CD14-positive monocyte (primary cell): ENCODE results near the gene PAFAH1B1. TPM values are rescaled to one million over a fixed set of nuclear protein-coding genes. Genes with fewer than 3 reads are reported as not detected.

Experiments used
- DNase-seq, 3 donors: peaks; one replicate each; pipeline ENCODE4 v3.0.0-alpha.2; 2011 to 2022
- H2AFZ ChIP-seq: 2 replicates; pipeline ENCODE4 v1.6.0; 2012; ENCODE audit warnings: mild to moderate bottlenecking, low read depth, low read length, inconsistent platforms; ENCODE audit not compliant: insufficient read depth, poor library complexity, severe bottlenecking
- H3K27ac ChIP-seq, 2 donors: 1 replicate in 1 of 2; 2 replicates in 1 of 2; pipeline ENCODE4 v1.5.1; 2012 to 2013; ENCODE audit warnings: low read length in 2 of 2, control low read depth in 1 of 2, inconsistent platforms in 1 of 2, low read depth in 1 of 2, mild to moderate bottlenecking in 1 of 2
- H3K27me3 ChIP-seq, 2 donors: one replicate each; pipeline versions ENCODE4 v1.6.0 to v1.6.1; 2011 to 2013; ENCODE audit warnings: low read length in 2 of 2; ENCODE audit not compliant: control insufficient read depth in 2 of 2, insufficient read depth in 2 of 2
- H3K36me3 ChIP-seq, 2 donors: replicated peaks in 1 of 2; 1 replicate in 1 of 2; 2 replicates in 1 of 2; pipeline versions ENCODE4 v1.5.1 to v1.6.1; 2012 to 2013; ENCODE audit warnings: low read length in 2 of 2, control low read depth in 1 of 2, inconsistent platforms in 1 of 2, mild to moderate bottlenecking in 1 of 2; ENCODE audit not compliant: insufficient read depth in 2 of 2, control insufficient read depth in 1 of 2
- H3K4me1 ChIP-seq, 2 donors: 1 replicate in 1 of 2; 2 replicates in 1 of 2; pipeline versions ENCODE4 v1.5.1 to v1.6.1; 2012 to 2013; ENCODE audit warnings: low read length in 2 of 2, control low read depth in 1 of 2, inconsistent platforms in 1 of 2, mild to moderate bottlenecking in 1 of 2, moderate library complexity in 1 of 2; ENCODE audit not compliant: insufficient read depth in 2 of 2, control insufficient read depth in 1 of 2
- H3K4me2 ChIP-seq: replicated peaks from 2 replicates; pipeline ENCODE3; 2012; ENCODE audit warnings: low read length, moderate library complexity, mild to moderate bottlenecking; ENCODE audit not compliant: poor library complexity, severe bottlenecking; ENCODE audit errors: extremely low read depth
- H3K4me3 ChIP-seq, 3 experiments: fragments of 200-600 bp in 1 of 3; sonication (generic) in 1 of 3; replicated peaks in 1 of 3; 1 replicate in 2 of 3; 2 replicates in 1 of 3; pipeline ENCODE4 v1.5.1; 2011 to 2013; ENCODE audit warnings: low read length in 3 of 3, mild to moderate bottlenecking in 3 of 3, control low read depth in 2 of 3, low read depth in 2 of 3, inconsistent platforms in 1 of 3, moderate library complexity in 1 of 3
- H3K79me2 ChIP-seq: 2 replicates; pipeline ENCODE4 v1.6.0; 2012; ENCODE audit warnings: mild to moderate bottlenecking, control low read depth, inconsistent platforms, low read length, moderate library complexity; ENCODE audit not compliant: insufficient read depth
- H3K9ac ChIP-seq: 2 replicates; pipeline ENCODE4 v1.6.0; 2017; ENCODE audit warnings: low read length, mild to moderate bottlenecking; ENCODE audit not compliant: insufficient read depth, poor library complexity, severe bottlenecking
- H3K9me3 ChIP-seq, 2 donors: replicated peaks in 1 of 2; 1 replicate in 1 of 2; 2 replicates in 1 of 2; pipeline versions ENCODE4 v1.5.1 to v1.6.1; 2012 to 2013; ENCODE audit warnings: low read length in 2 of 2, control low read depth in 1 of 2; ENCODE audit not compliant: control insufficient read depth in 1 of 2, insufficient read depth in 1 of 2
- H4K20me1 ChIP-seq: 2 replicates; pipeline ENCODE4 v1.6.0; 2012; ENCODE audit warnings: mild to moderate bottlenecking, low read length, control low read depth, moderate library complexity; ENCODE audit not compliant: insufficient read depth
- H3K27ac Mint-ChIP-seq, 7 donors: one replicate each; pipeline ENCODE4 v1.8.0; 2020; ENCODE audit warnings: mild to moderate bottlenecking in 7 of 7, mixed read lengths in 7 of 7, moderate library complexity in 6 of 7, inconsistent platforms in 2 of 7
- H3K27me3 Mint-ChIP-seq, 3 donors: one replicate each; pipeline ENCODE4 v1.8.0; 2021 to 2022; ENCODE audit warnings: low read depth in 3 of 3, mild to moderate bottlenecking in 3 of 3, mixed read lengths in 3 of 3, moderate library complexity in 3 of 3, inconsistent platforms in 1 of 3
- H3K36me3 Mint-ChIP-seq, 2 donors: one replicate each; pipeline ENCODE4 v1.8.0; 2020; ENCODE audit warnings: mixed read lengths in 2 of 2, inconsistent platforms in 1 of 2, mild to moderate bottlenecking in 1 of 2
- H3K4me1 Mint-ChIP-seq: one replicate; pipeline ENCODE4 v1.8.0; 2020; ENCODE audit warnings: mild to moderate bottlenecking, mixed read lengths
- H3K4me3 Mint-ChIP-seq, 2 donors: one replicate each; pipeline ENCODE4 v1.8.0; 2020; ENCODE audit warnings: mild to moderate bottlenecking in 2 of 2, mixed read lengths in 2 of 2, moderate library complexity in 1 of 2
- H3K9me3 Mint-ChIP-seq, 7 donors: one replicate each; pipeline ENCODE4 v1.8.0; 2020 to 2022; ENCODE audit warnings: mixed read lengths in 7 of 7, mild to moderate bottlenecking in 6 of 7, moderate library complexity in 6 of 7, inconsistent platforms in 2 of 7
- WGBS: methylation state at CpG from one replicate; pipeline ENCODE4 v1.1.5; 2013; ENCODE audit warnings: missing lambda C conversion rate; ENCODE audit not compliant: insufficient coverage; 5-methylcytosine and 5-hydroxymethylcytosine counted together
- intact Hi-C, 2 donors: fragments of 100-400 bp; cut with micrococcal nuclease; formaldehyde crosslinking; loops; one replicate each; pipeline versions ENCODE4 v1.15.0 to v1.15.1; 2023
- polyA plus RNA-seq, 3 donors: library from polyadenylated mRNA; depleted of rRNA in 1 of 3; unstranded in 2 of 3; stranded (reverse) in 1 of 3; fragments of 300-500 nt in 2 of 3; fragments of >200 nt in 1 of 3; fragmentation: Illumina TruSeq in 2 of 3; gene quantifications; 1 replicate in 2 of 3; 2 replicates in 1 of 3; pipeline ENCODE4 v1.2.3, GENCODE V29; 2012 to 2021
- TF ChIP-seq, protein P1 (sequence below): fragments of 200-600 bp; IDR thresholded peaks from one replicate; pipeline ENCODE4 v1.8.0; 2022; ENCODE audit warnings: antibody characterized with exemption, mild to moderate bottlenecking

PAFAH1B1 gene
- polyA plus RNA-seq, 3 donors: 9.1 to 51.8 (median 17.1) TPM

DNA sequence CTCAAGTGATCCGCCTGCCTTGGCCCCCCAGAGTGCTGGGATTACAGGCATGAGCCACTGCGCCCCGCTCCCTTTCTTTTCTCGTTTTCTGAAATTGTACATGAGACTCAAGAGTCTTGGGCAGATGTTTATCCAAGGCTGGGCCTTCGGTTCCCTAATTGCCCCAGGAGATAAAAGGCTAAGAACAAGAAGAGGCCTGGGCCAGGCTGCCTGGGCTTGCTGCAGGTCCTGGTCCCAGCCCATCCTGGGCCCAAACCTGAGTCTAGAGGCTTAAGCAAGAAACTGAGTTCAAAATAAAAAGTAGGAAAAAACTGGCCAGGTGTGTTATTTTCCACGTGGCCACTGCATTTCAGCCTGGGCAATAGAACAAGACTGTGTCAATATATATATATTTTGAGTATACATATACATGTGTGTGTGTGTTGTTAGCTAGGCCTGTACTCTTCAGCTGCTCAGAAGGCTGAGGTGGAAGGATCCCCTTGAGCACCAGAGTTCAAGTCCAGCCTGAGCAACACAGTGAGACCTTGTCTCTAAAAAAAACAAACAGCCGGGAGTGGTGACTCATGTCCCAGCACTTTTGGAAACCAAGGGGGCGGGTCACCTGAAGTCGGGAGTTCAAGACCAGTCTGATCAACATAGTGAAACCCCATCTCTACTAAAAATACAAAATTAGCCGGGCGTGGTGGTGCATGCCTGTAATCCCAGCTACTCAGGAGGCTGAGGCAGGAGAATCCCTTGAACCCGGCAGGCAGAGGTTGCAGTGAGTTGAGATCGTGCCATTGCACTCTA lies 124.9 kb downstream of the PAFAH1B1 start:
- H3K4me3 Mint-ChIP-seq: no peak overlapping the region
- peak overlapping the region in 1 of 7 donors; percentile 41 for H3K27ac Mint-ChIP-seq
- H3K4me1 Mint-ChIP-seq: peaks cover 6% of the 10 kb centered on the region

DNA sequence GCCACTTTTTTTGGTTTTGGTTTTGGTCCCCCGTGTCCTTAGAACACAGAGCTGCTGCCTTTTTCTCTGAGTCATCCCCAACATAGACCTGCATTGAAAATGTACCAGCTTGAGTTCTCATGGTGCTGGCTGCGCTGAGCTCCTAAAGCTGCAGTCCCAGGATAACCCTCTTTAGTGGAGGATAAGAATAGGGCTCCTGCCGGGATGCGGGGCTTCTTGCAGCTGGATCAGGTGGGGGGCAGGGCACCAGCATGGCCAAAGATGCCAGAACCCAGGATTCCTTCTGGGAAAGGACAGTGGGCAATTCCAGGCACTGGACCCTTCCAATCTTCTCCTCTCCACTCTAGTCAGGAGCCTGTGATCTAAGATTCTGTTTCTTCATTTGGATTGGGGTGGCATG lies 126.4 kb downstream of the PAFAH1B1 start:
- Histone ChIP-seq H3K4me3 (no peak overlapping the region), H3K79me2 (no peaks in the 10 kb centered on the region), H3K9me3 (no peaks in the 10 kb centered on the region), H3K36me3 (no peaks in the 10 kb centered on the region), H3K27ac (no peak overlapping the region), H4K20me1 (no peaks in the 10 kb centered on the region), H3K4me2 (no peak overlapping the region), H3K27me3 (peaks cover 5 to 21% of the 10 kb centered on the region in 2 donors), H3K9ac (no peak overlapping the region), H3K4me1 (peaks cover 8 to 9% of the 10 kb centered on the region in 2 donors), H2AFZ (no peak overlapping the region)
- Mint-ChIP-seq H3K27me3 (peaks cover 22 to 29% (median 28%) of the 10 kb centered on the region in 3 donors), H3K36me3 (peaks cover 0 to 4% of the 10 kb centered on the region in 2 donors), H3K4me3 (no peak overlapping the region), H3K9me3 (peaks cover 0 to 13% (median 0%) of the 10 kb centered on the region in 7 donors), H3K4me1 (peaks cover 10% of the 10 kb centered on the region), H3K27ac (no peak overlapping the region)
- TF ChIP-seq, protein P1, sequence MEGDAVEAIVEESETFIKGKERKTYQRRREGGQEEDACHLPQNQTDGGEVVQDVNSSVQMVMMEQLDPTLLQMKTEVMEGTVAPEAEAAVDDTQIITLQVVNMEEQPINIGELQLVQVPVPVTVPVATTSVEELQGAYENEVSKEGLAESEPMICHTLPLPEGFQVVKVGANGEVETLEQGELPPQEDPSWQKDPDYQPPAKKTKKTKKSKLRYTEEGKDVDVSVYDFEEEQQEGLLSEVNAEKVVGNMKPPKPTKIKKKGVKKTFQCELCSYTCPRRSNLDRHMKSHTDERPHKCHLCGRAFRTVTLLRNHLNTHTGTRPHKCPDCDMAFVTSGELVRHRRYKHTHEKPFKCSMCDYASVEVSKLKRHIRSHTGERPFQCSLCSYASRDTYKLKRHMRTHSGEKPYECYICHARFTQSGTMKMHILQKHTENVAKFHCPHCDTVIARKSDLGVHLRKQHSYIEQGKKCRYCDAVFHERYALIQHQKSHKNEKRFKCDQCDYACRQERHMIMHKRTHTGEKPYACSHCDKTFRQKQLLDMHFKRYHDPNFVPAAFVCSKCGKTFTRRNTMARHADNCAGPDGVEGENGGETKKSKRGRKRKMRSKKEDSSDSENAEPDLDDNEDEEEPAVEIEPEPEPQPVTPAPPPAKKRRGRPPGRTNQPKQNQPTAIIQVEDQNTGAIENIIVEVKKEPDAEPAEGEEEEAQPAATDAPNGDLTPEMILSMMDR: no peak
- whole genome bisulfite sequencing: 100% methylated on average over 2 of the region's 4 CpGs
- intact Hi-C loops: no loop called here
- no peak for DNase-seq

More for the DNA sequence above, 124.9 kb downstream of the PAFAH1B1 start:
- H3K9ac ChIP-seq: no peak overlapping the region
- peaks cover 4 to 9% of the 10 kb centered on the region in 2 donors for H3K4me1 ChIP-seq
- H3K4me3 ChIP-seq: no peak overlapping the region
- intact Hi-C loops: no loop called here
- Mint-ChIP-seq H3K27me3 (peaks cover 16 to 20% (median 18%) of the 10 kb centered on the region in 3 donors), H3K9me3 (peaks cover 0 to 9% (median 0%) of the 10 kb centered on the region in 7 donors), H3K36me3 (peaks cover 0 to 6% of the 10 kb centered on the region in 2 donors)
- no peaks in the 10 kb centered on the region for H3K9me3 ChIP-seq
- H2AFZ ChIP-seq: no peak overlapping the region
- H3K79me2 ChIP-seq: no peaks in the 10 kb centered on the region
- H3K4me2 ChIP-seq: no peak overlapping the region
- H3K27ac ChIP-seq: no peak overlapping the region
- WGBS: 77% methylated on average over 7 of the region's 13 CpGs
- no peak for DNase-seq
- peaks cover 0 to 12% of the 10 kb centered on the region in 2 donors for H3K27me3 ChIP-seq
- no peaks in the 10 kb centered on the region for H3K36me3 ChIP-seq
- H4K20me1 ChIP-seq: no peaks in the 10 kb centered on the region
- TF ChIP-seq, protein P1: no peak
